Testis (tissue), 2 donors: ENCODE results near the gene RGS9.

Source experiments
- POLR2A ChIP-seq: fragments of 450-650 bp; IDR thresholded peaks from one replicate; pipeline ENCODE4 v1.6.1; 2017; ENCODE audit warnings: antibody characterized with exemption, mild to moderate bottlenecking, moderate library complexity
- TF ChIP-seq, protein P1 (sequence below), 3 experiments: fragments of 450-650 bp in 2 of 3; fragments of 200-600 bp in 1 of 3; sonication (generic) in 1 of 3; IDR thresholded peaks; one replicate each; pipeline ENCODE4 v1.5.1; 2016 to 2019; ENCODE audit warnings: antibody characterized with exemption in 3 of 3, mild to moderate bottlenecking in 2 of 3, moderate library complexity in 1 of 3

- TF ChIP-seq, protein P1, sequence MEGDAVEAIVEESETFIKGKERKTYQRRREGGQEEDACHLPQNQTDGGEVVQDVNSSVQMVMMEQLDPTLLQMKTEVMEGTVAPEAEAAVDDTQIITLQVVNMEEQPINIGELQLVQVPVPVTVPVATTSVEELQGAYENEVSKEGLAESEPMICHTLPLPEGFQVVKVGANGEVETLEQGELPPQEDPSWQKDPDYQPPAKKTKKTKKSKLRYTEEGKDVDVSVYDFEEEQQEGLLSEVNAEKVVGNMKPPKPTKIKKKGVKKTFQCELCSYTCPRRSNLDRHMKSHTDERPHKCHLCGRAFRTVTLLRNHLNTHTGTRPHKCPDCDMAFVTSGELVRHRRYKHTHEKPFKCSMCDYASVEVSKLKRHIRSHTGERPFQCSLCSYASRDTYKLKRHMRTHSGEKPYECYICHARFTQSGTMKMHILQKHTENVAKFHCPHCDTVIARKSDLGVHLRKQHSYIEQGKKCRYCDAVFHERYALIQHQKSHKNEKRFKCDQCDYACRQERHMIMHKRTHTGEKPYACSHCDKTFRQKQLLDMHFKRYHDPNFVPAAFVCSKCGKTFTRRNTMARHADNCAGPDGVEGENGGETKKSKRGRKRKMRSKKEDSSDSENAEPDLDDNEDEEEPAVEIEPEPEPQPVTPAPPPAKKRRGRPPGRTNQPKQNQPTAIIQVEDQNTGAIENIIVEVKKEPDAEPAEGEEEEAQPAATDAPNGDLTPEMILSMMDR (IDR thresholded peaks at IDR 0.05) = no peak
- no peak for TF ChIP-seq POLR2A
Measured at GRCh38 chr17:65158041-65158440, 20.9 kb downstream of the RGS9 start.
